Smooth muscle cell (in vitro differentiated cells): ENCODE data around the gene LFNG. TPM values are rescaled to one million over a fixed set of nuclear protein-coding genes. Genes with fewer than 3 reads are reported as not detected.

ENCODE experiments used
- DNase-seq: peaks from one replicate; lab custom pipeline; 2025; ENCODE audit not compliant: unreplicated experiment; lab: John Stamatoyannopoulos, UW
- H2AFZ ChIP-seq: fragments of 200-600 bp; sonication (generic); 2 replicates; pipeline ENCODE4 v1.6.0; 2016; ENCODE audit warnings: antibody characterized with exemption, low read depth, mild to moderate bottlenecking
- H3F3A ChIP-seq: fragments of 200-600 bp; sonication (generic); 2 replicates; pipeline ENCODE4 v1.6.0; 2017; ENCODE audit warnings: antibody characterized with exemption, low read depth
- H3K27ac ChIP-seq: fragments of 200-600 bp; sonication (generic); 2 replicates; pipeline ENCODE4 v1.5.1; 2016; ENCODE audit warnings: low read depth, mild to moderate bottlenecking
- H3K27me3 ChIP-seq: fragments of 200-600 bp; sonication (generic); 2 replicates; pipeline ENCODE4 v1.6.1; 2016; ENCODE audit warnings: low read depth, mild to moderate bottlenecking
- H3K36me3 ChIP-seq: fragments of 200-600 bp; sonication (generic); 2 replicates; pipeline ENCODE4 v1.5.1; 2016; ENCODE audit warnings: low read depth
- H3K4me1 ChIP-seq: fragments of 200-600 bp; sonication (generic); 2 replicates; pipeline ENCODE4 v1.5.1; 2016; ENCODE audit warnings: low read depth
- H3K4me2 ChIP-seq: fragments of 200-600 bp; sonication (generic); 2 replicates; pipeline ENCODE4 v1.6.0; 2016; ENCODE audit warnings: mild to moderate bottlenecking
- H3K4me3 ChIP-seq: fragments of 200-600 bp; sonication (generic); 2 replicates; pipeline ENCODE4 v1.5.1; 2016; ENCODE audit warnings: mild to moderate bottlenecking
- H3K79me2 ChIP-seq: fragments of 200-600 bp; sonication (generic); 2 replicates; pipeline ENCODE4 v1.6.0; 2016; ENCODE audit warnings: low read depth, mild to moderate bottlenecking
- H3K9ac ChIP-seq: fragments of 200-600 bp; sonication (generic); 2 replicates; pipeline ENCODE4 v1.6.0; 2016; ENCODE audit warnings: low read depth
- H3K9me3 ChIP-seq: fragments of 200-600 bp; sonication (generic); replicated peaks from 2 replicates; pipeline ENCODE4 v1.5.1; 2016; ENCODE audit warnings: low read depth
- H4K20me1 ChIP-seq: fragments of 200-600 bp; sonication (generic); 2 replicates; pipeline ENCODE4 v1.6.0; 2016; ENCODE audit warnings: low read depth
- CTCF ChIP-seq: fragments of 200-600 bp; sonication (generic); IDR thresholded peaks from 2 replicates; pipeline ENCODE4 v1.5.1; 2017; ENCODE audit warnings: borderline replicate concordance, mild to moderate bottlenecking, antibody characterized with exemption; ENCODE audit not compliant: insufficient read depth, poor library complexity, severe bottlenecking
- WGBS: methylation state at CpG from one replicate; pipeline ENCODE4 v1.1.7; 2016; ENCODE audit warnings: low lambda C conversion rate; 5-methylcytosine and 5-hydroxymethylcytosine counted together
- polyA plus RNA-seq: library from polyadenylated mRNA; unstranded; fragments of >200 nt; fragmentation: Nextera tagmentation; extraction: Ambion mirVana; gene quantifications from 2 replicates; pipeline ENCODE4 v1.2.1, GENCODE V29; 2016
- total RNA-seq: library from RNA; depleted of rRNA; stranded (reverse); fragments of >200 nt; gene quantifications from 2 replicates; pipeline ENCODE4 v1.2.3, GENCODE V29; 2014

The LFNG gene
- total and polyA plus RNA-seq, 2 experiments from 2014 or later, result 6.0 to 9.8 TPM

GRCh38 chr7:2478800-2479199 is 40.8 kb upstream of the LFNG start:
- Histone ChIP-seq H3K79me2 (no peaks in the 10 kb centered on the region), H3K9ac (no peak overlapping the region), H3K36me3 (no peaks in the 10 kb centered on the region), H3K4me2 (no peak overlapping the region), H3K4me3 (no peak overlapping the region), H3K9me3 (no peaks in the 10 kb centered on the region), H3K27me3 (no peaks in the 10 kb centered on the region), H3K4me1 (peaks cover 15% of the 10 kb centered on the region), H4K20me1 (no peaks in the 10 kb centered on the region), H3K27ac (no peak overlapping the region), H3F3A (no peaks in the 10 kb centered on the region), H2AFZ (no peak overlapping the region)
- DNase-seq, result no peak
- WGBS, result 91% methylated on average over 19 of the region's 19 CpGs
- no peak for TF ChIP-seq CTCF

GRCh38 chr7:2479276-2480069 is 40.1 kb upstream of the LFNG start:
- Histone ChIP-seq H3K9ac (no peak overlapping the region), H3K4me2 (no peak overlapping the region), H4K20me1 (no peaks in the 10 kb centered on the region), H3K4me1 (peaks cover 15% of the 10 kb centered on the region), H3F3A (no peaks in the 10 kb centered on the region), H3K27ac (no peak overlapping the region), H2AFZ (no peak overlapping the region), H3K36me3 (no peaks in the 10 kb centered on the region), H3K9me3 (no peaks in the 10 kb centered on the region), H3K27me3 (no peaks in the 10 kb centered on the region), H3K79me2 (no peaks in the 10 kb centered on the region), H3K4me3 (no peak overlapping the region)
- no peak for TF ChIP-seq CTCF
- 84% methylated on average over 16 of the region's 16 CpGs for WGBS
- no peak for DNase-seq

- Histone ChIP-seq H3K27ac (no peak overlapping the region), H2AFZ (no peak overlapping the region), H4K20me1 (no peaks in the 10 kb centered on the region), H3F3A (no peaks in the 10 kb centered on the region), H3K27me3 (no peaks in the 10 kb centered on the region), H3K9ac (no peak overlapping the region), H3K79me2 (no peaks in the 10 kb centered on the region), H3K4me1 (peaks cover 15% of the 10 kb centered on the region), H3K4me3 (no peak overlapping the region), H3K36me3 (no peaks in the 10 kb centered on the region), H3K4me2 (no peak overlapping the region), H3K9me3 (no peaks in the 10 kb centered on the region)
- TF ChIP-seq CTCF, result no peak
- no peak for DNase-seq
- WGBS, result 53% methylated on average over 21 of the region's 21 CpGs
Measured at GRCh38 chr7:2480070-2480408, 39.5 kb upstream of the LFNG start.

GRCh38 chr7:2481195-2481594 is 38.4 kb upstream of the LFNG start:
- no peak overlapping the region for H3K4me3 ChIP-seq
- TF ChIP-seq CTCF, result no peak
- H3K27me3 ChIP-seq, result no peaks in the 10 kb centered on the region
- H2AFZ ChIP-seq, result no peak overlapping the region
- no peak for DNase-seq
- H3K9ac ChIP-seq, result no peak overlapping the region
- no peaks in the 10 kb centered on the region for H3K79me2 ChIP-seq
- H4K20me1 ChIP-seq, result no peaks in the 10 kb centered on the region
- no peaks in the 10 kb centered on the region for H3F3A ChIP-seq
- H3K27ac ChIP-seq, result no peak overlapping the region
- WGBS, result 85% methylated on average over 4 of the region's 4 CpGs
- H3K4me2 ChIP-seq, result no peak overlapping the region
- H3K4me1 ChIP-seq, result peaks cover 15% of the 10 kb centered on the region
- no peaks in the 10 kb centered on the region for H3K9me3 ChIP-seq
- no peaks in the 10 kb centered on the region for H3K36me3 ChIP-seq
